Measurements from ENCODE around the gene REPS1.

The REPS1 gene

GRCh38 chr6:138989098-138989983, 1.3 kb upstream of the REPS1 start:
- H3K27ac ChIP-seq: no peak overlapping the region
- no peaks in the 10 kb centered on the region for H3K9me3 ChIP-seq
- no peaks in the 10 kb centered on the region for H3K36me3 ChIP-seq
- no peak for TF ChIP-seq CTCF (IDR thresholded peaks at IDR 0.05)
- intact Hi-C loops (cut with DNase I; ENCODE audit: low total_unique reads): loop anchor here (5.0 kb wide), 1 partner anchor 172 kb away; no protein-coding TSS in a partner anchor
- peaks cover 0 to 29% (median 16%) of the 10 kb centered on the region in 4 donors for H3K4me1 ChIP-seq
- DNase-seq: no peak
- H3K4me3 ChIP-seq: no peak overlapping the region
- H3K27me3 ChIP-seq: no peaks in the 10 kb centered on the region

GRCh38 chr6:138988469-138988834, 399 bp upstream of the REPS1 start:
- H3K27me3 ChIP-seq: no peaks in the 10 kb centered on the region
- H3K4me3 ChIP-seq: peak overlapping the region; percentile 86 to 98
- no peaks in the 10 kb centered on the region for H3K36me3 ChIP-seq
- H3K27ac ChIP-seq: peak overlapping the region; percentile 86 to 88
- DNase-seq: no peak
- intact Hi-C loops (cut with DNase I; ENCODE audit: low total_unique reads): loop anchor here (5.0 kb wide), 1 partner anchor 171 kb away; no protein-coding TSS in a partner anchor
- H3K4me1 ChIP-seq: peaks cover 0 to 36% (median 21%) of the 10 kb centered on the region in 4 donors
- TF ChIP-seq CTCF (IDR thresholded peaks at IDR 0.05): no peak
- H3K9me3 ChIP-seq: no peaks in the 10 kb centered on the region

GRCh38 chr6:138987080-138987642, 892 bp downstream of the REPS1 start:
- Histone ChIP-seq H3K27ac (peak overlapping the region; percentile 86 to 88), H3K36me3 (no peaks in the 10 kb centered on the region), H3K4me3 (peak overlapping the region; percentile 86 to 98), H3K27me3 (no peaks in the 10 kb centered on the region), H3K9me3 (no peaks in the 10 kb centered on the region), H3K4me1 (peaks cover 0 to 45% (median 30%) of the 10 kb centered on the region in 4 donors)
- intact Hi-C loops (cut with DNase I; ENCODE audit: low total_unique reads): loop anchor here (5.0 kb wide), 1 partner anchor 170 kb away; no protein-coding TSS in a partner anchor
- TF ChIP-seq CTCF (IDR thresholded peaks at IDR 0.05): no peak
- DNase-seq: peak in 1 of 2 donors; percentile 65

- no peak for DNase-seq
- no peak for TF ChIP-seq CTCF (IDR thresholded peaks at IDR 0.05)
- intact Hi-C loops (cut with DNase I; ENCODE audit: low total_unique reads): loop anchor here (5.0 kb wide), 1 partner anchor 169 kb away; no protein-coding TSS in a partner anchor
- Histone ChIP-seq H3K27ac (peak overlapping the region; percentile 86 to 88), H3K4me3 (peak overlapping the region; percentile 86 to 98), H3K27me3 (no peaks in the 10 kb centered on the region), H3K36me3 (no peaks in the 10 kb centered on the region), H3K9me3 (no peaks in the 10 kb centered on the region), H3K4me1 (peaks cover 0 to 50% (median 31%) of the 10 kb centered on the region in 4 donors)
Measured at GRCh38 chr6:138986578-138986977, 1.5 kb downstream of the REPS1 start.

- no peak overlapping the region for H3K4me3 ChIP-seq
- H3K27ac ChIP-seq: no peak overlapping the region
- intact Hi-C loops (cut with DNase I; ENCODE audit: low total_unique reads): no loop called here
- no peaks in the 10 kb centered on the region for H3K36me3 ChIP-seq
- no peak for DNase-seq
- no peak for TF ChIP-seq CTCF (IDR thresholded peaks at IDR 0.05)
- no peaks in the 10 kb centered on the region for H3K9me3 ChIP-seq
- H3K27me3 ChIP-seq: no peaks in the 10 kb centered on the region
- peaks cover 0 to 45% (median 26%) of the 10 kb centered on the region in 4 donors for H3K4me1 ChIP-seq
Measured at GRCh38 chr6:138981416-138981815, 6.6 kb downstream of the REPS1 start.

Measured in tibial artery (tissue), 4 donors.